NCI-H82 treated with DMSO at 0.1 percent for 48 hours (cell line): Measurements from ENCODE around the gene DYNLT2B.
"Not testable (repeated sequence)": the region's sequence is repeated elsewhere in the genome, so short reads cannot be mapped to it uniquely, and the experiment has no call there.

Experiments used
- DNase-seq: peaks from one replicate; lab custom pipeline; 2025; ENCODE audit not compliant: unreplicated experiment; lab: John Stamatoyannopoulos, UW

DYNLT2B gene

GRCh38 chr3:196274585-196274984 is 43.5 kb downstream of the DYNLT2B start:
- no peak for DNase-seq

- DNase-seq = no peak
Measured at GRCh38 chr3:196273655-196274054, 44.4 kb downstream of the DYNLT2B start.

- no peak for DNase-seq
Measured at GRCh38 chr3:196272826-196273225, 45.2 kb downstream of the DYNLT2B start.

- DNase-seq = no peak
Measured at GRCh38 chr3:196270499-196270898, 47.5 kb downstream of the DYNLT2B start.

- DNase-seq = no peak
Measured at GRCh38 chr3:196268284-196269163, 49.5 kb downstream of the DYNLT2B start.

- DNase-seq = no peak
Measured at GRCh38 chr3:196263819-196264218, 54.2 kb downstream of the DYNLT2B start.

- no peak for DNase-seq
Measured at GRCh38 chr3:196260784-196261183, 57.3 kb downstream of the DYNLT2B start.

- DNase-seq = no peak
Measured at GRCh38 chr3:196255776-196256175, 62.3 kb downstream of the DYNLT2B start.

- no peak for DNase-seq
Measured at GRCh38 chr3:196254376-196255283, 63.4 kb downstream of the DYNLT2B start.

GRCh38 chr3:196251918-196252317 is 66.1 kb downstream of the DYNLT2B start:
- no peak for DNase-seq

GRCh38 chr3:196246612-196247308 is 71.3 kb downstream of the DYNLT2B start:
- no peak for DNase-seq

GRCh38 chr3:196244166-196244565 is 73.9 kb downstream of the DYNLT2B start:
- DNase-seq = not testable (repeated sequence)

GRCh38 chr3:196241704-196242103 is 76.3 kb downstream of the DYNLT2B start:
- DNase-seq = no peak
